DND-41 (cell line): ENCODE data around the gene SLC17A2.

Source experiments
- ATAC-seq: fragments of 200-7000 bp; cut with Tn5 transposase; 3 replicates; pipeline ENCODE4 v1.9.1; 2021; ENCODE audit warnings: low read depth; ENCODE audit not compliant: insufficient read depth
- DNase-seq: peaks from one replicate; pipeline ENCODE4 v3.0.0-alpha.2; 2020
- H2AFZ ChIP-seq: 2 replicates; pipeline ENCODE4 v1.6.0; 2012; ENCODE audit warnings: low read depth, low read length
- H3K27ac ChIP-seq: 2 replicates; pipeline ENCODE4 v1.5.1; 2012; ENCODE audit warnings: low read length, inconsistent platforms
- H3K27me3 ChIP-seq: fragments of 200-600 bp; sonication (generic); 2 replicates; pipeline ENCODE4 v1.6.0; 2012; ENCODE audit warnings: low read length, mild to moderate bottlenecking, inconsistent platforms; ENCODE audit not compliant: insufficient read depth, poor library complexity
- H3K36me3 ChIP-seq: 2 replicates; pipeline ENCODE4 v1.5.1; 2012; ENCODE audit warnings: low read length, inconsistent platforms; ENCODE audit not compliant: insufficient read depth
- H3K4me1 ChIP-seq: 2 replicates; pipeline ENCODE4 v1.5.1; 2012; ENCODE audit warnings: mild to moderate bottlenecking, low read length; ENCODE audit not compliant: insufficient read depth
- H3K4me2 ChIP-seq: 2 replicates; pipeline ENCODE4 v1.6.0; 2012; ENCODE audit warnings: mild to moderate bottlenecking, moderate library complexity, low read length, inconsistent platforms; ENCODE audit not compliant: insufficient read depth
- H3K4me3 ChIP-seq, 2 experiments: fragments of 200-600 bp in 1 of 2; shearing (Covaris generic) in 1 of 2; 2 replicates each; pipeline ENCODE4 v1.5.1; 2012 to 2016; ENCODE audit warnings: inconsistent platforms in 2 of 2, low read length in 2 of 2, mild to moderate bottlenecking in 2 of 2, low read depth in 1 of 2, moderate library complexity in 1 of 2
- H3K79me2 ChIP-seq: 2 replicates; pipeline ENCODE4 v1.6.0; 2012; ENCODE audit warnings: low read length, inconsistent platforms; ENCODE audit not compliant: insufficient read depth
- H3K9ac ChIP-seq: 2 replicates; pipeline ENCODE4 v1.6.0; 2012; ENCODE audit warnings: low read depth, mild to moderate bottlenecking, inconsistent platforms, low read length, moderate library complexity
- H3K9me3 ChIP-seq: 2 replicates; pipeline ENCODE4 v1.5.1; 2012; ENCODE audit warnings: low read length, moderate library complexity, mild to moderate bottlenecking, inconsistent platforms; ENCODE audit not compliant: insufficient read depth, severe bottlenecking
- H4K20me1 ChIP-seq: 2 replicates; pipeline ENCODE4 v1.6.0; 2012; ENCODE audit warnings: low read length; ENCODE audit not compliant: insufficient read depth
- CTCF ChIP-seq: IDR thresholded peaks from 2 replicates; pipeline ENCODE4 v1.5.1; 2012; ENCODE audit warnings: borderline replicate concordance, low read length, moderate library complexity, mild to moderate bottlenecking; ENCODE audit not compliant: poor library complexity, severe bottlenecking; ENCODE audit errors: extremely low read depth
- EZH2 ChIP-seq: IDR thresholded peaks from 3 replicates; pipeline ENCODE4 v1.6.1; 2012; ENCODE audit warnings: borderline replicate concordance, low read depth, mild to moderate bottlenecking, moderate library complexity, low read length, inconsistent platforms; ENCODE audit not compliant: severe bottlenecking

Gene SLC17A2

GRCh38 chr6:25896252-25896651 lies 34.2 kb downstream of the SLC17A2 start:
- ATAC-seq, result no peak

GRCh38 chr6:25895771-25896170 lies 34.7 kb downstream of the SLC17A2 start:
- H3K36me3 ChIP-seq, result no peaks in the 10 kb centered on the region
- no peaks in the 10 kb centered on the region for H3K9me3 ChIP-seq
- no peak for DNase-seq

More at GRCh38 chr6:25896252-25896651, 34.2 kb downstream of the SLC17A2 start:
- Histone ChIP-seq H3K9ac (no peak overlapping the region), H3K27me3 (peaks cover 2% of the 10 kb centered on the region), H3K27ac (no peak overlapping the region), H3K36me3 (no peaks in the 10 kb centered on the region), H3K9me3 (no peaks in the 10 kb centered on the region), H3K4me3 (no peak overlapping the region), H2AFZ (no peak overlapping the region), H3K79me2 (no peaks in the 10 kb centered on the region), H4K20me1 (no peaks in the 10 kb centered on the region), H3K4me1 (no peaks in the 10 kb centered on the region), H3K4me2 (no peak overlapping the region)
- DNase-seq, result no peak
- TF ChIP-seq EZH2 (no peak), CTCF (no peak)

GRCh38 chr6:25893778-25894177 lies 36.7 kb downstream of the SLC17A2 start:
- Histone ChIP-seq H3K27ac (no peak overlapping the region), H3K9me3 (no peaks in the 10 kb centered on the region), H3K27me3 (peaks cover 2% of the 10 kb centered on the region), H3K36me3 (no peaks in the 10 kb centered on the region), H3K79me2 (no peaks in the 10 kb centered on the region), H3K9ac (no peak overlapping the region), H3K4me2 (no peak overlapping the region), H2AFZ (no peak overlapping the region), H3K4me1 (no peaks in the 10 kb centered on the region), H4K20me1 (no peaks in the 10 kb centered on the region), H3K4me3 (no peak overlapping the region)
- no peak for DNase-seq
- no peak for ATAC-seq
- TF ChIP-seq CTCF (no peak), EZH2 (no peak)

More at GRCh38 chr6:25895771-25896170, 34.7 kb downstream of the SLC17A2 start:
- H3K27ac ChIP-seq, result no peak overlapping the region
- H3K4me1 ChIP-seq, result no peaks in the 10 kb centered on the region
- no peaks in the 10 kb centered on the region for H3K79me2 ChIP-seq
- TF ChIP-seq EZH2 (no peak), CTCF (no peak)
- H4K20me1 ChIP-seq, result no peaks in the 10 kb centered on the region
- no peak overlapping the region for H2AFZ ChIP-seq
- H3K9ac ChIP-seq, result no peak overlapping the region
- H3K27me3 ChIP-seq, result peaks cover 2% of the 10 kb centered on the region
- no peak for ATAC-seq
- no peak overlapping the region for H3K4me3 ChIP-seq
- no peak overlapping the region for H3K4me2 ChIP-seq

- TF ChIP-seq EZH2 (no peak), CTCF (no peak)
- no peaks in the 10 kb centered on the region for H3K36me3 ChIP-seq
These were observed 37.6 kb downstream of the SLC17A2 start for GRCh38 chr6:25892877-25893276.

More at GRCh38 chr6:25892877-25893276, 37.6 kb downstream of the SLC17A2 start:
- no peak for ATAC-seq
- no peak overlapping the region for H2AFZ ChIP-seq
- no peaks in the 10 kb centered on the region for H4K20me1 ChIP-seq
- no peak overlapping the region for H3K4me3 ChIP-seq
- no peak overlapping the region for H3K27ac ChIP-seq
- H3K4me1 ChIP-seq, result no peaks in the 10 kb centered on the region
- H3K9ac ChIP-seq, result no peak overlapping the region
- H3K4me2 ChIP-seq, result no peak overlapping the region
- peaks cover 2% of the 10 kb centered on the region for H3K27me3 ChIP-seq
- no peaks in the 10 kb centered on the region for H3K79me2 ChIP-seq
- H3K9me3 ChIP-seq, result no peaks in the 10 kb centered on the region
- DNase-seq, result no peak
